Fibroblast of the aortic adventitia (primary cell): ENCODE results near the gene SRPK1. TPM values are rescaled to one million over a fixed set of nuclear protein-coding genes. Genes with fewer than 3 reads are reported as not detected.

Experiments used
- DNase-seq: peaks from one replicate; pipeline ENCODE4 v3.0.0-alpha.2; 2010; ENCODE audit warnings: low read depth
- H3K4me3 ChIP-seq: 2 replicates; pipeline ENCODE4 v1.5.1; 2011; ENCODE audit warnings: low read depth, mild to moderate bottlenecking, control low read depth, low read length, moderate library complexity
- total RNA-seq: library from RNA; depleted of rRNA; stranded (reverse); fragments of >200 nt; gene quantifications from 2 replicates; pipeline ENCODE4 v1.2.3, GENCODE V29; 2012; ENCODE audit warnings: low replicate concordance
- TF ChIP-seq, protein P1 (sequence below): IDR thresholded peaks from 2 replicates; pipeline ENCODE4 v1.5.1; 2011; ENCODE audit warnings: mild to moderate bottlenecking, low read length, control low read depth, inconsistent platforms; ENCODE audit not compliant: insufficient read depth

SRPK1 gene
- total RNA-seq, 1 donor = 86.9 TPM

- no peak for DNase-seq
- no peak overlapping the region for H3K4me3 ChIP-seq
- TF ChIP-seq, protein P1, sequence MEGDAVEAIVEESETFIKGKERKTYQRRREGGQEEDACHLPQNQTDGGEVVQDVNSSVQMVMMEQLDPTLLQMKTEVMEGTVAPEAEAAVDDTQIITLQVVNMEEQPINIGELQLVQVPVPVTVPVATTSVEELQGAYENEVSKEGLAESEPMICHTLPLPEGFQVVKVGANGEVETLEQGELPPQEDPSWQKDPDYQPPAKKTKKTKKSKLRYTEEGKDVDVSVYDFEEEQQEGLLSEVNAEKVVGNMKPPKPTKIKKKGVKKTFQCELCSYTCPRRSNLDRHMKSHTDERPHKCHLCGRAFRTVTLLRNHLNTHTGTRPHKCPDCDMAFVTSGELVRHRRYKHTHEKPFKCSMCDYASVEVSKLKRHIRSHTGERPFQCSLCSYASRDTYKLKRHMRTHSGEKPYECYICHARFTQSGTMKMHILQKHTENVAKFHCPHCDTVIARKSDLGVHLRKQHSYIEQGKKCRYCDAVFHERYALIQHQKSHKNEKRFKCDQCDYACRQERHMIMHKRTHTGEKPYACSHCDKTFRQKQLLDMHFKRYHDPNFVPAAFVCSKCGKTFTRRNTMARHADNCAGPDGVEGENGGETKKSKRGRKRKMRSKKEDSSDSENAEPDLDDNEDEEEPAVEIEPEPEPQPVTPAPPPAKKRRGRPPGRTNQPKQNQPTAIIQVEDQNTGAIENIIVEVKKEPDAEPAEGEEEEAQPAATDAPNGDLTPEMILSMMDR = no peak
These were observed 41.7 kb downstream of the SRPK1 start for GRCh38 chr6:35879151-35879550.

DNA sequence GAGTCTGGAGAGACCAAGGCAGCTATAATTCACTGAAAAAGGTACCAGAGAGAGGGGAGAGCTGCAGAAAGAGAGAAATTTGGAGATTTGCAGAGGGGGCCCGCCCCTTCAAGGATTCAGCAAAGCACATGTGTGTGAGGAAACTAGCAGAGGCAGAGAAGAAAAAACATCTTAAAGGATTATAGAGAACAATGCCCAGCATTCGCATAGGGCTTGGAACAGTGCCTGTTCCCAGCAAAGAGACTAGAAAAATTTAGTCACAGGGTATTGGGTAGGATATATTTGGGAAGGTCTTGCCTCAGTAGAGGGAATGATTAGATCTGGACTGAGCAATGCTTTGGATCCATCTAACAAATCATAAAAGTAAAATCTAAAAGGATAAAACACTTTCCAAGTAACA, 44.0 kb downstream of the SRPK1 start:
- DNase-seq = peak; percentile 32
- TF ChIP-seq, protein P1 = no peak
- H3K4me3 ChIP-seq = no peak overlapping the region

DNA sequence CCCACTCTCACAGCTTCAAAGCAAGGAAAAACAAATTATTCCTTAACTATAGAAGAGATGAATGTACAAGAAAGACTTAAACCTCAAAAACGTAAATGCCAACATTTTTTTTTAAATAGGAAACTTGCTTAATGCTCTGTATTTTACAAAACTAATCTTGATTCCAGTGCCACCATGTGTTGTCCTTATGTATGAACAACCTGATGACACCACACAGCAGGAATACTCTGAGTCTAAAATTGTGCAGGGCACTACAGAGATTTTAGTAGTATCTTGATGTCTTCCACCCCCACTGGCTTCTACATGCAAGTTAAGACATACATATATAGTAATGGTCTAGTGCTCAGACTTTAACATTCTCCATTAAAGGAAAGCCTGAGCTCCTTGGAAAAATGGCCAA, 46.2 kb downstream of the SRPK1 start:
- TF ChIP-seq, protein P1 = no peak
- DNase-seq = no peak
- H3K4me3 ChIP-seq = no peak overlapping the region

DNA sequence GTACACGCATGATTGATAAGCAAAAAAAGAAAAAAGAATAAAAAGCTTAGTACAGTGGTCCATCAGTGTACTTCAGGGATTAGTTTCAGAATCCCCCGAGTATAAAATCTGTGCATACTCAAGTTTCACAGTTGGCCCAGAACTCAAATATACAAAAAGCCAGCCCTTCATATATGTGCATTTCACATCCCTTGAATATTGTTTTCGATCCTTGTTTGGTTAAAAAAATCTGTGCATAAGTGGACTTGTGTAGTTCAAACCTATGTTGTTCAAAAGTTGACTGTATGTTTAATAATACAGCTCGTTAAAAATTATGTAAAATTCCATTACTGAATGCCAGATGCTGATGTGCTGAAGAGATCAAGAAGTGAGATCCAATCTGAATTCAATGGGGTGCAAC, 61.5 kb downstream of the SRPK1 start:
- TF ChIP-seq, protein P1 = no peak
- DNase-seq = no peak
- H3K4me3 ChIP-seq = no peak overlapping the region

DNA sequence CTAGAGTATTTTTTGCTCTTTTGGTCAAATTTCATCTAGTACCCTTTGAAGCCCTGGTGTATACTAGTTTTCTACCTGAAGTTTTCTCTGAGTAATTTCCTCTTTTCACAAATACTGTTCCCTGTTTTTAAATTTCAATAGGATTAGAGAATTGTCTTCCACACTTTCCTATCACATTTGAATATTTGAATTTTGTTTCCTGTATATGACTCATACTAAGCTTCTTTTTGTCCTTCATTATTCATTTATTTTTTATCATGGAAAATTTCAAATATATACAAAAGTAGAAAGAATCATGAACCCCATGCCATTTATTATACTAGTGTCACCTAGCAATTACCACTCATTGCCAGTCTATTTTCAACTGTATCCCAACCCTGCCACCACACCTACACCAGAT, 63.0 kb downstream of the SRPK1 start:
- no peak overlapping the region for H3K4me3 ChIP-seq
- TF ChIP-seq, protein P1 = no peak
- DNase-seq = no peak

GRCh38 chr6:35856250-35856649, 64.6 kb downstream of the SRPK1 start:
- H3K4me3 ChIP-seq = no peak overlapping the region
- no peak for DNase-seq
- TF ChIP-seq, protein P1 = no peak

- no peak overlapping the region for H3K4me3 ChIP-seq
- DNase-seq = no peak
- TF ChIP-seq, protein P1 = no peak
These were observed 67.9 kb downstream of the SRPK1 start for GRCh38 chr6:35852994-35853393.
